ENCODE data around the gene LPP. TPM values are rescaled to one million over a fixed set of nuclear protein-coding genes. Genes with fewer than 3 reads are reported as not detected.

LPP gene
- total and polyA plus RNA-seq, 2 of the 13 experiments (the other 11 are each of a cell fraction or from before 2014, with no cell fraction given): 19.2 to 29.9 TPM

- TF ChIP-seq KIAA2018 (CRISPR knock-in tag; IDR thresholded peaks at IDR 0.05; ENCODE audit: borderline replicate concordance) (no peak), PRPF4 (IDR thresholded peaks at IDR 0.05; ENCODE audit: low read depth, low read length, poor library complexity, severe bottlenecking) (no peak), PBX2 (CRISPR knock-in tag; IDR thresholded peaks at IDR 0.05) (no peak), THAP11 (CRISPR knock-in tag; IDR thresholded peaks at IDR 0.05) (no peak)
These were observed 242.3 kb downstream of the LPP start (continued) for GRCh38 chr3:188396251-188396650.
